GM12872 (cell line): Measurements from ENCODE around the gene NUDT8.

ENCODE experiments used
- CTCF ChIP-seq: IDR thresholded peaks from 3 replicates; pipeline ENCODE4 v1.5.1; 2011; ENCODE audit warnings: low read depth, mild to moderate bottlenecking, low read length, moderate library complexity; ENCODE audit not compliant: insufficient read depth

NUDT8 gene

GRCh38 chr11:67631411-67631810 is 1.7 kb upstream of the NUDT8 start:
- TF ChIP-seq CTCF = no peak

GRCh38 chr11:67630943-67631331 is 1.2 kb upstream of the NUDT8 start:
- no peak for TF ChIP-seq CTCF

GRCh38 chr11:67630228-67630942 is 648 bp upstream of the NUDT8 start:
- TF ChIP-seq CTCF = peak; percentile 80

- no peak; the same call in 2 of the 3 replicates for TF ChIP-seq CTCF
These were observed 889 bp downstream of the NUDT8 start for GRCh38 chr11:67628710-67629385.

- TF ChIP-seq CTCF = no peak
These were observed 1.7 kb downstream of the NUDT8 start for GRCh38 chr11:67627812-67628624.

- TF ChIP-seq CTCF = no peak
These were observed 2.3 kb downstream of the NUDT8 start for GRCh38 chr11:67627441-67627811.

GRCh38 chr11:67626970-67627369 is 2.8 kb downstream of the NUDT8 start:
- TF ChIP-seq CTCF = no peak
